ENCODE measurements around the gene ASGR2.
"Not testable (repeated sequence)": the region's sequence is repeated elsewhere in the genome, so short reads cannot be mapped to it uniquely, and the experiment has no call there.

ASGR2 gene

DNA sequence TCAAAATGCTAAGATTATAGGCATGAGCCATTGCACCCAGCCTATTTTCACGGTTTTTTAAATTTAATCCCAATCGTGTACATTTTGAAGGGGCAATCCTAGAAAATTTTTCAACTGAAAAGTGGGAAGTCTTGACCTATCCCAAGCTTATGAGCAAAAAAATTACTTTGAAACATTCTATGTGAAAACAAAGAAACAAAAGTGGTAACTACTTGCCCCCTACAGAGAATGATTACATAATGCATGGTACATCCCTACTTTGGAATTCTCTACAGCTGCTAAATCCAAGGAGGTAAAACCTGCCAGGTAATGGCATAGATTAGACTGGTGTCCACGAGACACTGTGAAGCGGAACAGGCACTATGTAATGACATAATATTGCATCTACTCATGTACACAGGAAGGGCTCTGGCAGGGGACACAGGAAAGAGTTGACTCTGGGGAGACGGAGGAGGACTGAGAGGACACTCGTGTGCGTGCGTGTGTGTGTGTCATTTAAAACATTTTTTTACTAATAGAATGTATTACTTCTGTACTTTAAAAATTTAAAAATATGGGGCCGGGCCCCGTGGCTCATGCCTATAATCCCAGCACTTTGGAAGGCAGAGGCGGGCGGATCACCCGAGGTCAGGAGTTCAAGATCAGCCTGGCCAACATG is 15.7 kb downstream of the ASGR2 start:
- TF ChIP-seq ZNF274 (IDR thresholded peaks at IDR 0.05; ENCODE audit: low read depth, low read length): no peak
- no peak overlapping the region for H3K4me3 ChIP-seq (ENCODE audit: low read length)

DNA sequence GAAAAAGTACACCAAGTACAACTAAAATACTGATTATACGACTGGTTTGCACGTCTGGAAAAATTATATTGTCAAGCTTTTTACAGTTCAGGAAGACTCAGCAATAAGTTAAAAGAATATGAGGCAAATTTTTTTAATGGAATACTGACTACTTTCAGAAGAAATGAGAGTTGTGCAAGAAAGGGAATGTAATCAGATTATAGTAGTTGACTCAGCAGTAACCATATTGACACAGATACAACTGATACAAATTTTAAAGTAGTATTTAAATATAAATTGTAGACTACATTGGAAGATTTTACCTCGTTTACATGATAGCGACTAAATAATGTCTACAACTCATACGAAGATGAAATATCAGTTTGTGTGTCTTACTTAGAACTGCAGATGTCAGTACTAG is 16.7 kb downstream of the ASGR2 start:
- H3K4me3 ChIP-seq (ENCODE audit: low read length): no peak overlapping the region
- TF ChIP-seq ZNF274 (IDR thresholded peaks at IDR 0.05; ENCODE audit: low read depth, low read length): no peak

- no peak overlapping the region for H3K4me3 ChIP-seq (ENCODE audit: low read length)
- TF ChIP-seq ZNF274 (IDR thresholded peaks at IDR 0.05; ENCODE audit: low read depth, low read length): no peak
These were observed 19.0 kb downstream of the ASGR2 start for GRCh38 chr17:7095625-7096024.

- no peak for TF ChIP-seq ZNF274 (IDR thresholded peaks at IDR 0.05; ENCODE audit: low read depth, low read length)
- H3K4me3 ChIP-seq (ENCODE audit: low read length): no peak overlapping the region
These were observed 20.0 kb downstream of the ASGR2 start for GRCh38 chr17:7094652-7095019.

- not testable (repeated sequence) for H3K4me3 ChIP-seq (ENCODE audit: low read length)
These were observed 23.2 kb downstream of the ASGR2 start for GRCh38 chr17:7091311-7092005.

DNA sequence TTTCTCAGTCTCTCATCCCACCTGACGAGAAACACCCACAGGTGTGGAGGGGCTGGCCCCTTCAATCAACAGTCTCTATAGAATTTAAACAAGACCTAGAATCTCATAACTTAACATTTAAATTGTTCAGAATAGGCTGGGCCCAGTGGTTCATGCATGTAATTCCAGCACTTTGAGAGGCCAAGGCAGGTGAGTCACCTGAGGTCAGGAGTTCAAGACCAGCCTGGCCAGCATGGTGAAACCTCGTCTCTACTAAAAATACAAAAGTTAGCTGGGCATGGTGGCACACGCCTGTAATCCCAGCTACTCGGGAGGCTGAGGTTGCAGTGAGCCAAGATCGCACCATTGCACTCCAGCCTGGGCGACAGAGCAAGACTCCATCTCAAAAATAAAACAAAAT is 25.1 kb downstream of the ASGR2 start:
- not testable (repeated sequence) for H3K4me3 ChIP-seq (ENCODE audit: low read length)

- H3K4me3 ChIP-seq (ENCODE audit: low read length): not testable (repeated sequence)
These were observed 26.2 kb downstream of the ASGR2 start for GRCh38 chr17:7088442-7088841.

GRCh38 chr17:7084088-7084487 is 30.5 kb downstream of the ASGR2 start:
- no peak overlapping the region for H3K4me3 ChIP-seq (ENCODE audit: low read length)
- TF ChIP-seq ZNF274 (IDR thresholded peaks at IDR 0.05; ENCODE audit: low read depth, low read length): no peak

- no peak for TF ChIP-seq ZNF274 (IDR thresholded peaks at IDR 0.05; ENCODE audit: low read depth, low read length)
- H3K4me3 ChIP-seq (ENCODE audit: low read length): no peak overlapping the region
These were observed 31.0 kb downstream of the ASGR2 start for GRCh38 chr17:7083592-7083991.

DNA sequence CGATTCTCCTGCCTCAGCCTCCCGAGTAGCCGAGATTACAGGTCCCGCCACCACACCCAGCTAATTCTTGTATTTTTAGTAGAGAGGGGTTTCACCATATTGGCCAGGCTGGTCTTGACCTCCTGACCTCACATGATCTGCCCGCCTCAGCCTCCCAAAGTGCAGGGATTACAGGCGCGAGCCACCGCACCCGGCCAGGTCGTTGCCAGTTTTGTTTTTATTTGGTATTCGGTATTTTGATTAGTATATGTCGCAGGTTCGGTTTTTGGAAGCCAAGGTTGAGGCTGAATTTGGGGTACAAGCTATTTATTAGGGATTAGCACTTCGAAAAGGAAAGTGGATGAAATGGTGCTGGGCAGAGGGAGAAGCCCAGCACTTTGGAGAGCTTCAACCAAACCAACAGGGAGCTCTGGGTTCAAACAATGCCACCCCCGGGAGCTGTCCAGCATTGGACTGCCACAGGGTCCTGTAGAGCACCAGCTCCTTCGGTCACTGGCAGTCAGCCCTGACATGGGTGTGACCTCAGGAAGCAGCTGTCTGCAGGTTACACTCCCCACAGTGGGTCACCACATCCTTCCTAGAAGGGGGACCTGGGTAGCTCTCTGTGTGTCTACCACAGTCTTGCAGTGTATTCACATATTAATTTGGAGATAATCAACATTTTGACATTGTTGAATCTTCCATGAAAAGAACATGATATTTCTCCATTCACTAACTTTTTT is 33.1 kb downstream of the ASGR2 start:
- no peak overlapping the region for H3K4me3 ChIP-seq (ENCODE audit: low read length)
- TF ChIP-seq ZNF274 (IDR thresholded peaks at IDR 0.05; ENCODE audit: low read depth, low read length): no peak

DNA sequence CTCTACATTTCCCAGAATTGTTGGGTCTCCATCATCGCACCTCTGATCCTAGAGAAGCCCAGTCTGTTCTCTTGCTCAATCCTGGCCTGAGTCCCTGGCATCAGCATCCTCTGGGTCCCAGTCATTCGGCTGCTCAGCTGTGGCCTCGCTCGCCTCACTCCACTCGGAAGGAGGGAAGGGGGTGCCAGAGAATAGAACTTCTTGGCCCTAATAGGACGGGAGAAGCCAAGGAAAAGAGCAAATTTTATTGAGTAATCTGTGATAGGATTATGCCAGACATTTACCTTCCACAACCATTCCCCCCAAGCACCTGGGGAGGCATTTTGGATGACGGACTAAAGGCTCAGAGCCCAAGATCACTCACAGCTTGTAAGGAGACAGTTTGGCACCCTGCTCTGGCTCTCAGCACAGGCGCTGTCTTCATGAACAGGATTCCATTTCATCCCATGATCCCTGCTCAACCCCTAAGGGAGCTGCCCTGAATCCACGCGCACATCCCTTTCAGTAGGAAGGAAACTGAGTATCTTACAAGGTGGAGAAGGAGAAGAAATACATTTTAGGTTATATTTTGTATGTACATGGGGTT is 34.1 kb downstream of the ASGR2 start:
- H3K4me3 ChIP-seq (ENCODE audit: low read length): no peak overlapping the region
- TF ChIP-seq ZNF274 (IDR thresholded peaks at IDR 0.05; ENCODE audit: low read depth, low read length): no peak

DNA sequence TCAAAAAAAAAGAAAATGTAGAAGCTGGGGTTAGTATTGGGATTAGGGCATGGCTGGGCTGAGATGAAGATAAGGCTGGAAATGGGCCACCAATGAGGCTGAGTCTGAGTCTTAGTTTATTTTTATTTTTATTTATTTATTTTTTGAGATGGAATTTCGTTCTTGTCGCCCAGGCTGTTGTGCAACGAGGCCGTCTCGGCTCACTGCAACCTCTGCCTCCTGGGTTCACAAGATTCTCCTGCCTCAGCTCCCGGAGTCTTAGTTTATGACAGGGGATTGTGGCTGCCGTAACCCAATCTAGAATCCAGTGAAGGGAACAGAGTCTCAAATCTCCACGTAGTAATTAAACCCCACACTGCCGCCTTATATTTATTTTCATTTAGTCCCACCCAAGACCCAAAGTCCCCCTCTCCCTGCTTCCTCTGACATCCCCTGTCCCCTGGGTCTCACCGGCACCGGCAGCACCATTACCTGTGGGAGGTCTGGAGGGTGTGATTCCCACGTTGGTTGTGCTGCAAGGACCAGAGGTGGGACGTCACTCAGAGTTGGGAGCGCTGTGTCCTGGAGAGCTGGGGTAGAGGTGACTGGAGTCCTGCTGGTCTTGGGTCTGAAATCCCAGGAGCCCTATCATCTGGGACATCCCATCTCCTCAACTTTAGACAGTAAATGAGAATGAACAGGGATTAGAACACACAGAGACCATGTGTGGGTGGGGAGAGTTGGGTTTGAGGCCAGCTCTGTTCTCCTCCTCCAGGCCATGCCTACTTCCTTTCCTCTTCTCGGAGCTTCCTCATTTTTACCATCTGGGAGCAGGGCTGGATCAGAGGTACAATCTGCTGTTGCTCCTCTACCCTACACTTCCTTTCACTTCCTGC is 34.8 kb downstream of the ASGR2 start, which contains the start of gene CLEC10A:
Gene CLEC10A (minus strand): TSS at position 671 of the 875 bp plus-strand sequence. CDS start 1,439 bp downstream, outside the sequence.
- no peak for TF ChIP-seq ZNF274 (IDR thresholded peaks at IDR 0.05; ENCODE audit: low read depth, low read length)
- H3K4me3 ChIP-seq (ENCODE audit: low read length): no peak within 1 kb of the TSS

DNA sequence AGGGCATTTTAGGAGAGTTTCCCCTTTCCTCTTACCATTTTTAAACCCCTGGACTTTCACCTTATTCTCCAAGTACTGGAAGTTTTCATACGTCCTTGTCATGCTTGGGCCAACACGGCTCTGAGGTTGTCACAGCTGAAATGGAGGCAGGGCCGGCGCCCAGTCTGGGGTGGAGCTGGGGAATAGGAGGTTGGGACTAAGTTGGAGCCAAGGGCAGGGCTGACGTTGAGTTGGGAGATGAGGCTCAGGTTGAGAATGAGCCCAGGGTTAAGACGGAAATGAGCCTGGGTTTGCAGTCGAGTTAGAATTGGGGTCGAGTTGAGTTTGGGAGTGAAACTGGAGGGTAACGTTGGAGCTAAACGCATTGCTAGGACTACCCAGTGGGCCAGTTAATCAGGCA is 35.9 kb downstream of the ASGR2 start:
- H3K4me3 ChIP-seq (ENCODE audit: low read length): no peak overlapping the region
- no peak for TF ChIP-seq ZNF274 (IDR thresholded peaks at IDR 0.05; ENCODE audit: low read depth, low read length)

Measured in GM08714 (cell line).